Measurements from ENCODE around the gene SLC5A5. TPM values are rescaled to one million over a fixed set of nuclear protein-coding genes. Genes with fewer than 3 reads are reported as not detected.

Gene SLC5A5
- total RNA-seq, 1 donor from 2014 or later = not detected

DNA sequence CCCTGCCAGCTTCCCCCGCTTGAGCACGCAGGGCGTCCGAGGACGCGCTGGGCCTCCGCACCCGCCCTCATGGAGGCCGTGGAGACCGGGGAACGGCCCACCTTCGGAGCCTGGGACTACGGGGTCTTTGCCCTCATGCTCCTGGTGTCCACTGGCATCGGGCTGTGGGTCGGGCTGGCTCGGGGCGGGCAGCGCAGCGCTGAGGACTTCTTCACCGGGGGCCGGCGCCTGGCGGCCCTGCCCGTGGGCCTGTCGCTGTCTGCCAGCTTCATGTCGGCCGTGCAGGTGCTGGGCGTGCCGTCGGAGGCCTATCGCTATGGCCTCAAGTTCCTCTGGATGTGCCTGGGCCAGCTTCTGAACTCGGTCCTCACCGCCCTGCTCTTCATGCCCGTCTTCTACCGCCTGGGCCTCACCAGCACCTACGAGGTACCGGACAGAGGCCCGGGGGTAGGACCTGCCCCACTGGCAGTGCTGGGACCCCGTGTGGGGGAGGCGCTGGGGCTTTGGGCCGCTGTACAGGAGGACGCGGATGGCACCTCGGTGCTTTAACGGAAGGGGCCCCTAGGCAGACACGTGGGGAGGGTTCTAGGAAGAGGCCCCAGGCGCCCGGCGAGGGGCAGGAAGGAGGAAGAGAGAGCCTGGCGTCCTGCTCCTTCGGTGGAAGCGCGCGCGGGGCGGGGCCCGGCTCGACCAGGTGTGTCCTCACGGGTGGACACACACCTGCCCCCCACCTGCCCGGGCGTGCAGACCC lies 681 bp downstream of the SLC5A5 start:
- TF ChIP-seq, protein P1, sequence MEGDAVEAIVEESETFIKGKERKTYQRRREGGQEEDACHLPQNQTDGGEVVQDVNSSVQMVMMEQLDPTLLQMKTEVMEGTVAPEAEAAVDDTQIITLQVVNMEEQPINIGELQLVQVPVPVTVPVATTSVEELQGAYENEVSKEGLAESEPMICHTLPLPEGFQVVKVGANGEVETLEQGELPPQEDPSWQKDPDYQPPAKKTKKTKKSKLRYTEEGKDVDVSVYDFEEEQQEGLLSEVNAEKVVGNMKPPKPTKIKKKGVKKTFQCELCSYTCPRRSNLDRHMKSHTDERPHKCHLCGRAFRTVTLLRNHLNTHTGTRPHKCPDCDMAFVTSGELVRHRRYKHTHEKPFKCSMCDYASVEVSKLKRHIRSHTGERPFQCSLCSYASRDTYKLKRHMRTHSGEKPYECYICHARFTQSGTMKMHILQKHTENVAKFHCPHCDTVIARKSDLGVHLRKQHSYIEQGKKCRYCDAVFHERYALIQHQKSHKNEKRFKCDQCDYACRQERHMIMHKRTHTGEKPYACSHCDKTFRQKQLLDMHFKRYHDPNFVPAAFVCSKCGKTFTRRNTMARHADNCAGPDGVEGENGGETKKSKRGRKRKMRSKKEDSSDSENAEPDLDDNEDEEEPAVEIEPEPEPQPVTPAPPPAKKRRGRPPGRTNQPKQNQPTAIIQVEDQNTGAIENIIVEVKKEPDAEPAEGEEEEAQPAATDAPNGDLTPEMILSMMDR (IDR thresholded peaks at IDR 0.05; ENCODE audit: unreplicated experiment) = no peak
- Mint-ChIP-seq H3K9me3 (ENCODE audit: low read depth) (no peaks in the 10 kb centered on the region), H3K4me3 (ENCODE audit: low read depth) (no peak overlapping the region), H3K27me3 (peaks cover 42% of the 10 kb centered on the region), H3K36me3 (ENCODE audit: insufficient read depth) (no peaks in the 10 kb centered on the region), H3K27ac (no peak overlapping the region), H3K4me1 (ENCODE audit: low read depth) (no peaks in the 10 kb centered on the region)
- DNase-seq (ENCODE audit: low spot score, unreplicated experiment) = no peak

- H3K27ac Mint-ChIP-seq = no peak overlapping the region
Observed at GRCh38 chr19:17873786-17874757, 2.3 kb downstream of the SLC5A5 start.

DNA sequence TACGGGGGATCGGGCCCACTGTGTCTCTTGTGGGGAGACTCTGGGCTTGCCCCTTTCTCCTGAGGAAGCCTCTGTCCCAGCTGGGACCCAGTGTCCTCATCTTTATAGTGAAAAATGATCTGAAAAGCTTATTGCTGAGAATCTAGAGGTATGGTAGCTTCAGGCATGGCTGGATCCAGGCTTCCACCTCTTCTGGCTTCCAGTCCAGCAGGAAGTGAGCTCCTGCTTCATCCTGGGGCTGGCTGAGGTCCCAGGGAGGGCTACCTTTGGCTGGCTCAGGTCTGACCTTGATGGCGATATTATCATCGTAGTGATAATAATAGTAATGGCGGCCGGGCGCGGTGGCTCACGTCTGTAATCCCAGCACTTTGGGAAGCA lies 3.0 kb downstream of the SLC5A5 start:
- no peak overlapping the region for H3K4me3 Mint-ChIP-seq (ENCODE audit: low read depth)
- no peak overlapping the region for H3K27ac Mint-ChIP-seq
- peaks cover 30% of the 10 kb centered on the region for H3K27me3 Mint-ChIP-seq

More at GRCh38 chr19:17873786-17874757, 2.3 kb downstream of the SLC5A5 start:
- no peak for DNase-seq (ENCODE audit: low spot score, unreplicated experiment)
- Mint-ChIP-seq H3K4me3 (ENCODE audit: low read depth) (no peak overlapping the region), H3K9me3 (ENCODE audit: low read depth) (no peaks in the 10 kb centered on the region), H3K36me3 (ENCODE audit: insufficient read depth) (no peaks in the 10 kb centered on the region), H3K4me1 (ENCODE audit: low read depth) (no peaks in the 10 kb centered on the region), H3K27me3 (peaks cover 32% of the 10 kb centered on the region)
- TF ChIP-seq, protein P1 (IDR thresholded peaks at IDR 0.05; ENCODE audit: unreplicated experiment) = no peak

GRCh38 chr19:17877696-17878095 lies 6.0 kb downstream of the SLC5A5 start:
- TF ChIP-seq, protein P1 (IDR thresholded peaks at IDR 0.05; ENCODE audit: unreplicated experiment) = no peak
- Mint-ChIP-seq H3K4me3 (ENCODE audit: low read depth) (no peak overlapping the region), H3K27me3 (peaks cover 24% of the 10 kb centered on the region), H3K36me3 (ENCODE audit: insufficient read depth) (no peaks in the 10 kb centered on the region), H3K27ac (no peak overlapping the region), H3K4me1 (ENCODE audit: low read depth) (no peaks in the 10 kb centered on the region), H3K9me3 (ENCODE audit: low read depth) (no peaks in the 10 kb centered on the region)
- no peak for DNase-seq (ENCODE audit: low spot score, unreplicated experiment)

More for the DNA sequence above, 3.0 kb downstream of the SLC5A5 start:
- Mint-ChIP-seq H3K9me3 (ENCODE audit: low read depth) (no peaks in the 10 kb centered on the region), H3K4me1 (ENCODE audit: low read depth) (no peaks in the 10 kb centered on the region), H3K36me3 (ENCODE audit: insufficient read depth) (no peaks in the 10 kb centered on the region)
- TF ChIP-seq, protein P1 (IDR thresholded peaks at IDR 0.05; ENCODE audit: unreplicated experiment) = no peak
- no peak for DNase-seq (ENCODE audit: low spot score, unreplicated experiment)

DNA sequence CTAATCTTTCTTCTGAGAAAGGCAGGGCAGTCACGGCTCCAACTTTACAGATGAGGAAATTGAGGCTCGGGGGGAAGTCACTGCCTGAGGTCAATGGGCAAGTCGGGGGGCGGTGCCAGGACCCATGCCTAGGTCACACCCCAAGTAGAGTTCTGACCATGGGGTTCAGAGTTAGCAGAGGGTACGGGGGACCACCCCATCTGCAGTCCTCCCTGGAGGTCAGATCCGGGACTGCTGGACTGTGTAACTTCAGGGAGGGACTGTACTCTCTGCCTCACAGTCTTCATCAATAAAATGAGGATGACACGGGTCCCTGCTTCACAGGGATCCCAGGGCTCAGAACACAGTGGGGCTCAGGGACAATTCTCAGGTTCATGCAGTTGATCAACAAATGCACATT lies 7.7 kb downstream of the SLC5A5 start:
- no peak for DNase-seq (ENCODE audit: low spot score, unreplicated experiment)
- Mint-ChIP-seq H3K4me3 (ENCODE audit: low read depth) (no peak overlapping the region), H3K27ac (no peak overlapping the region), H3K36me3 (ENCODE audit: insufficient read depth) (no peaks in the 10 kb centered on the region), H3K9me3 (ENCODE audit: low read depth) (no peaks in the 10 kb centered on the region), H3K4me1 (ENCODE audit: low read depth) (no peaks in the 10 kb centered on the region), H3K27me3 (peaks cover 18% of the 10 kb centered on the region)
- TF ChIP-seq, protein P1 (IDR thresholded peaks at IDR 0.05; ENCODE audit: unreplicated experiment) = no peak

Data from progenitor cell of endocrine pancreas (in vitro differentiated cells).